ENCODE measurements around the gene PPP3CA. TPM values are rescaled to one million over a fixed set of nuclear protein-coding genes. Genes with fewer than 3 reads are reported as not detected.
A peak's percentile ranks its signal among the peaks of the same experiment; 100 is the strongest.

Gene PPP3CA
- total RNA-seq: 40.2 TPM

- H3K9ac ChIP-seq (ENCODE audit: low read depth in 1 of 3, low read length in 3 of 3): peak within 1 kb of the TSS; percentile 94 to 98 (median 94)
- no peaks in the 10 kb centered on the region for H3K36me3 ChIP-seq (ENCODE audit: control insufficient read depth in 3 of 3, insufficient read depth in 3 of 3, low read length in 3 of 3)
- H3K4me1 ChIP-seq (ENCODE audit: control insufficient read depth in 3 of 3, insufficient read depth in 3 of 3, low read length in 3 of 3): peaks cover 19 to 24% (median 24%) of the 10 kb centered on the region in 3 donors
- H3K27me3 ChIP-seq (ENCODE audit: control insufficient read depth in 3 of 3, insufficient read depth in 3 of 3, low read length in 3 of 3): no peaks in the 10 kb centered on the region
- peak within 1 kb of the TSS; percentile 97 for H3K27ac ChIP-seq (ENCODE audit: low read depth, low read length)
- no peaks in the 10 kb centered on the region for H3K9me3 ChIP-seq (ENCODE audit: control insufficient read depth in 3 of 3, low read length in 3 of 3)
- peak within 1 kb of the TSS; percentile 91 to 99 (median 97) for H3K4me3 ChIP-seq (ENCODE audit: low read length in 3 of 3)
Observed at GRCh38 chr4:101347267-101347556, at the start of gene PPP3CA. PPP3CA (minus strand) TSS chr4:101347526.

- Histone ChIP-seq H3K36me3 (ENCODE audit: control insufficient read depth in 3 of 3, insufficient read depth in 3 of 3, low read length in 3 of 3) (no peaks in the 10 kb centered on the region), H3K9ac (ENCODE audit: low read depth in 1 of 3, low read length in 3 of 3) (no peak overlapping the region), H3K4me1 (ENCODE audit: control insufficient read depth in 3 of 3, insufficient read depth in 3 of 3, low read length in 3 of 3) (no peaks in the 10 kb centered on the region), H3K27ac (ENCODE audit: low read depth, low read length) (no peak overlapping the region), H3K4me3 (ENCODE audit: low read length in 3 of 3) (no peak overlapping the region), H3K27me3 (ENCODE audit: control insufficient read depth in 3 of 3, insufficient read depth in 3 of 3, low read length in 3 of 3) (no peaks in the 10 kb centered on the region), H3K9me3 (ENCODE audit: control insufficient read depth in 3 of 3, low read length in 3 of 3) (no peaks in the 10 kb centered on the region)
Observed at GRCh38 chr4:101393256-101393655, 45.9 kb upstream of the PPP3CA start.

GRCh38 chr4:101370663-101371210 lies 23.4 kb upstream of the PPP3CA start:
- Histone ChIP-seq H3K27ac (ENCODE audit: low read depth, low read length) (no peak overlapping the region), H3K27me3 (ENCODE audit: control insufficient read depth in 3 of 3, insufficient read depth in 3 of 3, low read length in 3 of 3) (no peaks in the 10 kb centered on the region), H3K4me1 (ENCODE audit: control insufficient read depth in 3 of 3, insufficient read depth in 3 of 3, low read length in 3 of 3) (no peaks in the 10 kb centered on the region), H3K4me3 (ENCODE audit: low read length in 3 of 3) (no peak overlapping the region), H3K36me3 (ENCODE audit: control insufficient read depth in 3 of 3, insufficient read depth in 3 of 3, low read length in 3 of 3) (no peaks in the 10 kb centered on the region), H3K9me3 (ENCODE audit: control insufficient read depth in 3 of 3, low read length in 3 of 3) (no peaks in the 10 kb centered on the region), H3K9ac (ENCODE audit: low read depth in 1 of 3, low read length in 3 of 3) (no peak overlapping the region)

- H3K4me1 ChIP-seq (ENCODE audit: control insufficient read depth in 3 of 3, insufficient read depth in 3 of 3, low read length in 3 of 3): no peaks in the 10 kb centered on the region
- H3K27me3 ChIP-seq (ENCODE audit: control insufficient read depth in 3 of 3, insufficient read depth in 3 of 3, low read length in 3 of 3): no peaks in the 10 kb centered on the region
- H3K27ac ChIP-seq (ENCODE audit: low read depth, low read length): no peak overlapping the region
- no peak overlapping the region for H3K9ac ChIP-seq (ENCODE audit: low read depth in 1 of 3, low read length in 3 of 3)
- no peak overlapping the region for H3K4me3 ChIP-seq (ENCODE audit: low read length in 3 of 3)
- no peaks in the 10 kb centered on the region for H3K9me3 ChIP-seq (ENCODE audit: control insufficient read depth in 3 of 3, low read length in 3 of 3)
- H3K36me3 ChIP-seq (ENCODE audit: control insufficient read depth in 3 of 3, insufficient read depth in 3 of 3, low read length in 3 of 3): no peaks in the 10 kb centered on the region
Observed at GRCh38 chr4:101367201-101367600, 19.9 kb upstream of the PPP3CA start.

- no peaks in the 10 kb centered on the region for H3K36me3 ChIP-seq (ENCODE audit: control insufficient read depth in 3 of 3, insufficient read depth in 3 of 3, low read length in 3 of 3)
- H3K4me3 ChIP-seq (ENCODE audit: low read length in 3 of 3): no peak overlapping the region
- no peaks in the 10 kb centered on the region for H3K4me1 ChIP-seq (ENCODE audit: control insufficient read depth in 3 of 3, insufficient read depth in 3 of 3, low read length in 3 of 3)
- no peak overlapping the region for H3K9ac ChIP-seq (ENCODE audit: low read depth in 1 of 3, low read length in 3 of 3)
- no peak overlapping the region for H3K27ac ChIP-seq (ENCODE audit: low read depth, low read length)
- no peaks in the 10 kb centered on the region for H3K27me3 ChIP-seq (ENCODE audit: control insufficient read depth in 3 of 3, insufficient read depth in 3 of 3, low read length in 3 of 3)
- no peaks in the 10 kb centered on the region for H3K9me3 ChIP-seq (ENCODE audit: control insufficient read depth in 3 of 3, low read length in 3 of 3)
Observed at GRCh38 chr4:101366331-101366730, 19.0 kb upstream of the PPP3CA start.

- H3K27me3 ChIP-seq (ENCODE audit: control insufficient read depth in 3 of 3, insufficient read depth in 3 of 3, low read length in 3 of 3): no peaks in the 10 kb centered on the region
- H3K27ac ChIP-seq (ENCODE audit: low read depth, low read length): no peak overlapping the region
- H3K9ac ChIP-seq (ENCODE audit: low read depth in 1 of 3, low read length in 3 of 3): no peak overlapping the region
Observed at GRCh38 chr4:101357751-101358150, 10.4 kb upstream of the PPP3CA start.

GRCh38 chr4:101356928-101357327 lies 9.6 kb upstream of the PPP3CA start:
- Histone ChIP-seq H3K4me1 (ENCODE audit: control insufficient read depth in 3 of 3, insufficient read depth in 3 of 3, low read length in 3 of 3) (no peaks in the 10 kb centered on the region), H3K27me3 (ENCODE audit: control insufficient read depth in 3 of 3, insufficient read depth in 3 of 3, low read length in 3 of 3) (no peaks in the 10 kb centered on the region), H3K27ac (ENCODE audit: low read depth, low read length) (no peak overlapping the region), H3K9me3 (ENCODE audit: control insufficient read depth in 3 of 3, low read length in 3 of 3) (no peaks in the 10 kb centered on the region), H3K9ac (ENCODE audit: low read depth in 1 of 3, low read length in 3 of 3) (no peak overlapping the region), H3K4me3 (ENCODE audit: low read length in 3 of 3) (no peak overlapping the region), H3K36me3 (ENCODE audit: control insufficient read depth in 3 of 3, insufficient read depth in 3 of 3, low read length in 3 of 3) (no peaks in the 10 kb centered on the region)

More at GRCh38 chr4:101357751-101358150, 10.4 kb upstream of the PPP3CA start:
- H3K4me1 ChIP-seq (ENCODE audit: control insufficient read depth in 3 of 3, insufficient read depth in 3 of 3, low read length in 3 of 3): no peaks in the 10 kb centered on the region
- no peak overlapping the region for H3K4me3 ChIP-seq (ENCODE audit: low read length in 3 of 3)
- H3K9me3 ChIP-seq (ENCODE audit: control insufficient read depth in 3 of 3, low read length in 3 of 3): no peaks in the 10 kb centered on the region
- no peaks in the 10 kb centered on the region for H3K36me3 ChIP-seq (ENCODE audit: control insufficient read depth in 3 of 3, insufficient read depth in 3 of 3, low read length in 3 of 3)

- Histone ChIP-seq H3K36me3 (ENCODE audit: control insufficient read depth in 3 of 3, insufficient read depth in 3 of 3, low read length in 3 of 3) (no peaks in the 10 kb centered on the region), H3K27me3 (ENCODE audit: control insufficient read depth in 3 of 3, insufficient read depth in 3 of 3, low read length in 3 of 3) (no peaks in the 10 kb centered on the region), H3K27ac (ENCODE audit: low read depth, low read length) (no peak overlapping the region), H3K4me1 (ENCODE audit: control insufficient read depth in 3 of 3, insufficient read depth in 3 of 3, low read length in 3 of 3) (no peaks in the 10 kb centered on the region), H3K9ac (ENCODE audit: low read depth in 1 of 3, low read length in 3 of 3) (no peak overlapping the region), H3K9me3 (ENCODE audit: control insufficient read depth in 3 of 3, low read length in 3 of 3) (no peaks in the 10 kb centered on the region), H3K4me3 (ENCODE audit: low read length in 3 of 3) (no peak overlapping the region)
Observed at GRCh38 chr4:101355767-101356702, 8.7 kb upstream of the PPP3CA start.

- Histone ChIP-seq H3K4me1 (ENCODE audit: control insufficient read depth in 3 of 3, insufficient read depth in 3 of 3, low read length in 3 of 3) (no peaks in the 10 kb centered on the region), H3K27me3 (ENCODE audit: control insufficient read depth in 3 of 3, insufficient read depth in 3 of 3, low read length in 3 of 3) (no peaks in the 10 kb centered on the region), H3K9me3 (ENCODE audit: control insufficient read depth in 3 of 3, low read length in 3 of 3) (no peaks in the 10 kb centered on the region), H3K4me3 (ENCODE audit: low read length in 3 of 3) (no peak overlapping the region), H3K9ac (ENCODE audit: low read depth in 1 of 3, low read length in 3 of 3) (no peak overlapping the region), H3K27ac (ENCODE audit: low read depth, low read length) (no peak overlapping the region), H3K36me3 (ENCODE audit: control insufficient read depth in 3 of 3, insufficient read depth in 3 of 3, low read length in 3 of 3) (no peaks in the 10 kb centered on the region)
Observed at GRCh38 chr4:101355246-101355645, 7.9 kb upstream of the PPP3CA start.

- Histone ChIP-seq H3K9ac (ENCODE audit: low read depth in 1 of 3, low read length in 3 of 3) (no peak overlapping the region), H3K27ac (ENCODE audit: low read depth, low read length) (no peak overlapping the region), H3K9me3 (ENCODE audit: control insufficient read depth in 3 of 3, low read length in 3 of 3) (no peaks in the 10 kb centered on the region), H3K36me3 (ENCODE audit: control insufficient read depth in 3 of 3, insufficient read depth in 3 of 3, low read length in 3 of 3) (no peaks in the 10 kb centered on the region), H3K4me3 (ENCODE audit: low read length in 3 of 3) (no peak overlapping the region), H3K27me3 (ENCODE audit: control insufficient read depth in 3 of 3, insufficient read depth in 3 of 3, low read length in 3 of 3) (no peaks in the 10 kb centered on the region), H3K4me1 (ENCODE audit: control insufficient read depth in 3 of 3, insufficient read depth in 3 of 3, low read length in 3 of 3) (peaks cover 11 to 22% (median 21%) of the 10 kb centered on the region in 3 donors)
Observed at GRCh38 chr4:101349801-101350064, 2.4 kb upstream of the PPP3CA start.
